HFF-Myc (cell line): ENCODE results near the gene ATP8B3.

Experiments used
- DNase-seq: peaks from one replicate; pipeline ENCODE4 v3.0.0-alpha.2; 2011; ENCODE audit warnings: low read depth; ENCODE audit errors: extremely low read depth
- H3K4me3 ChIP-seq: replicated peaks from 2 replicates; pipeline ENCODE4 v1.5.1; 2011; ENCODE audit warnings: low read depth, mild to moderate bottlenecking, control low read depth, low read length
- TF ChIP-seq, protein P1 (sequence below): IDR thresholded peaks from 2 replicates; pipeline ENCODE4 v1.5.1; 2012; ENCODE audit warnings: mild to moderate bottlenecking, low read depth, low read length, control low read depth; ENCODE audit errors: missing control alignments

The ATP8B3 gene

GRCh38 chr19:1845125-1845515 lies 33.0 kb upstream of the ATP8B3 start:
- TF ChIP-seq, protein P1, sequence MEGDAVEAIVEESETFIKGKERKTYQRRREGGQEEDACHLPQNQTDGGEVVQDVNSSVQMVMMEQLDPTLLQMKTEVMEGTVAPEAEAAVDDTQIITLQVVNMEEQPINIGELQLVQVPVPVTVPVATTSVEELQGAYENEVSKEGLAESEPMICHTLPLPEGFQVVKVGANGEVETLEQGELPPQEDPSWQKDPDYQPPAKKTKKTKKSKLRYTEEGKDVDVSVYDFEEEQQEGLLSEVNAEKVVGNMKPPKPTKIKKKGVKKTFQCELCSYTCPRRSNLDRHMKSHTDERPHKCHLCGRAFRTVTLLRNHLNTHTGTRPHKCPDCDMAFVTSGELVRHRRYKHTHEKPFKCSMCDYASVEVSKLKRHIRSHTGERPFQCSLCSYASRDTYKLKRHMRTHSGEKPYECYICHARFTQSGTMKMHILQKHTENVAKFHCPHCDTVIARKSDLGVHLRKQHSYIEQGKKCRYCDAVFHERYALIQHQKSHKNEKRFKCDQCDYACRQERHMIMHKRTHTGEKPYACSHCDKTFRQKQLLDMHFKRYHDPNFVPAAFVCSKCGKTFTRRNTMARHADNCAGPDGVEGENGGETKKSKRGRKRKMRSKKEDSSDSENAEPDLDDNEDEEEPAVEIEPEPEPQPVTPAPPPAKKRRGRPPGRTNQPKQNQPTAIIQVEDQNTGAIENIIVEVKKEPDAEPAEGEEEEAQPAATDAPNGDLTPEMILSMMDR, result no peak
- DNase-seq, result no peak
- no peak overlapping the region for H3K4me3 ChIP-seq

GRCh38 chr19:1844513-1845124 lies 32.5 kb upstream of the ATP8B3 start:
- TF ChIP-seq, protein P1, result no peak
- H3K4me3 ChIP-seq, result no peak overlapping the region
- DNase-seq, result no peak

DNA sequence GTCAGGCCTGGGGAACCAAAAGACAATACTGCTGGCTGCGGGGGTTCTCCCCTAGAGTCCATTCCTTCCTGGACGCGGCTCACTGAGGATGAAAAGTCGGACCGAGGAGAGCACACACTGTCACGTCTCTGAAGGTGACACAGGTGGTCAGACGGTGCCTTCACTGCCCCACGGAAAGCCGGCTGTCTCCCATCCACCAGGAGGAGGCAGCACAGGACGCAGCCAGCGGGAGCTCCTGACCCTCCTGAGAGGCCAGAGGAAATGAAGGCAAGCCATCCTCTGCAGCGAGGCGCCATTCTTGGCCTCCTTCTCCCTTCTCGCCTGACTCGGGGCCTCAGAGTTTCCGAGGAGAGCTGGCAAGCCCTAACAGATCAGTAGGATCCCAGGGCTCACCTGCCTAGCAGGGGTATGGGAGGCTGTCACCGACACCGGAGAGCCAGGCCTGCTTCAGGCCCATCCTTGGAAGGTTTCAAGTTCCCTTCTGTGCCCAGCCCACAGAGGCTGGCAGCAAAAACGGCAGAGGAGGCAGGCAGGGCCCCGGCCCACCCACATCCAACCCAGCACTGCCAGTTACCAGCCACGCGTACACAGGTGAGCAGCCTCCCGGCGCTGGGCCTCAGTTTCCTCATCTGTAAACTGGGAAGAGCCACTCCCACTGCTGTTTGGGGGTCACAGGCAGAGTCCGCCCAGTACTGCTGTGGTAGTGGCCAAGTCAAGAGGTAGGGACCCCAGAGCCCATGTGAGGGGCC lies 31.7 kb upstream of the ATP8B3 start:
- DNase-seq, result no peak
- H3K4me3 ChIP-seq, result no peak overlapping the region
- TF ChIP-seq, protein P1, result no peak

- H3K4me3 ChIP-seq, result no peak overlapping the region
- no peak for DNase-seq
- TF ChIP-seq, protein P1, result no peak
These were observed 31.0 kb upstream of the ATP8B3 start for GRCh38 chr19:1843116-1843515.

- H3K4me3 ChIP-seq, result no peak overlapping the region
- no peak for DNase-seq
- TF ChIP-seq, protein P1, result no peak
These were observed 29.3 kb upstream of the ATP8B3 start for GRCh38 chr19:1841209-1841924.

- no peak overlapping the region for H3K4me3 ChIP-seq
These were observed 28.6 kb upstream of the ATP8B3 start for GRCh38 chr19:1840541-1841115.

More at GRCh38 chr19:1840541-1841115, 28.6 kb upstream of the ATP8B3 start:
- DNase-seq, result no peak
- TF ChIP-seq, protein P1, result no peak
